Measurements from ENCODE around the gene CRISP1.

CRISP1 gene, protein sequence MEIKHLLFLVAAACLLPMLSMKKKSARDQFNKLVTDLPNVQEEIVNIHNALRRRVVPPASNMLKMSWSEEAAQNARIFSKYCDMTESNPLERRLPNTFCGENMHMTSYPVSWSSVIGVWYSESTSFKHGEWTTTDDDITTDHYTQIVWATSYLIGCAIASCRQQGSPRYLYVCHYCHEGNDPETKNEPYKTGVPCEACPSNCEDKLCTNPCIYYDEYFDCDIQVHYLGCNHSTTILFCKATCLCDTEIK

DNA sequence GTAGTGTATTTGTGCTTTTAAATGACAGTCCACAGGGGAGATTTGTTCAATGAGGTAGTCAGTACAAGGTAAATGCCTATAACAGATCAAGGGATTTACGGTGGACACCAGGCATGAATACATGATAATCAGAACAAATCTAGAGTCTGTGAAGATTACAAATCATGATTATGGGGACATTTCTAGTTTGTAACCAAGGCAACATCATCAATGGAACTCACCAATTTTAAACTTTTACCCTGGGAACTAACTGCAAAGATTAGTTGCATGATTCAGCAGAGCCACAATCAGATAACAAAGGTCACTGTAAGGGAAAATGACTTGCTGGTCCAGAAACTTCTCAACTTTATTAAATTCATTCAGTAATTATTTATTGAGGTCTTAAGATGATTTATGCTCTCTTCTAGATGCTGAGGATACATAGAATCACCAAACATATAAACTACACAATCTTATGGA is at the start of gene CRISP1:
Gene CRISP1 (minus strand): TSS at position 51 of the 459 bp plus-strand sequence. CDS start 9,135 bp downstream, outside the sequence.
- DNase-seq (ENCODE audit: low read depth) = no peak
- H3K4me3 ChIP-seq (ENCODE audit: low read depth, low read length) = no peak within 1 kb of the TSS
- TF ChIP-seq, protein P1, sequence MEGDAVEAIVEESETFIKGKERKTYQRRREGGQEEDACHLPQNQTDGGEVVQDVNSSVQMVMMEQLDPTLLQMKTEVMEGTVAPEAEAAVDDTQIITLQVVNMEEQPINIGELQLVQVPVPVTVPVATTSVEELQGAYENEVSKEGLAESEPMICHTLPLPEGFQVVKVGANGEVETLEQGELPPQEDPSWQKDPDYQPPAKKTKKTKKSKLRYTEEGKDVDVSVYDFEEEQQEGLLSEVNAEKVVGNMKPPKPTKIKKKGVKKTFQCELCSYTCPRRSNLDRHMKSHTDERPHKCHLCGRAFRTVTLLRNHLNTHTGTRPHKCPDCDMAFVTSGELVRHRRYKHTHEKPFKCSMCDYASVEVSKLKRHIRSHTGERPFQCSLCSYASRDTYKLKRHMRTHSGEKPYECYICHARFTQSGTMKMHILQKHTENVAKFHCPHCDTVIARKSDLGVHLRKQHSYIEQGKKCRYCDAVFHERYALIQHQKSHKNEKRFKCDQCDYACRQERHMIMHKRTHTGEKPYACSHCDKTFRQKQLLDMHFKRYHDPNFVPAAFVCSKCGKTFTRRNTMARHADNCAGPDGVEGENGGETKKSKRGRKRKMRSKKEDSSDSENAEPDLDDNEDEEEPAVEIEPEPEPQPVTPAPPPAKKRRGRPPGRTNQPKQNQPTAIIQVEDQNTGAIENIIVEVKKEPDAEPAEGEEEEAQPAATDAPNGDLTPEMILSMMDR (IDR thresholded peaks at IDR 0.05; ENCODE audit: low read depth, low read length) = no peak
- TF ChIP-seq POLR2A (IDR thresholded peaks at IDR 0.05; ENCODE audit: extremely low read depth, insufficient read length) = no peak
- no peak for TF ChIP-seq MYC (IDR thresholded peaks at IDR 0.05; ENCODE audit: low read depth, low read length)
- TF ChIP-seq, protein P2, sequence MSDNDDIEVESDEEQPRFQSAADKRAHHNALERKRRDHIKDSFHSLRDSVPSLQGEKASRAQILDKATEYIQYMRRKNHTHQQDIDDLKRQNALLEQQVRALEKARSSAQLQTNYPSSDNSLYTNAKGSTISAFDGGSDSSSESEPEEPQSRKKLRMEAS (IDR thresholded peaks at IDR 0.05; ENCODE audit: low read depth, low read length) = no peak

DNA sequence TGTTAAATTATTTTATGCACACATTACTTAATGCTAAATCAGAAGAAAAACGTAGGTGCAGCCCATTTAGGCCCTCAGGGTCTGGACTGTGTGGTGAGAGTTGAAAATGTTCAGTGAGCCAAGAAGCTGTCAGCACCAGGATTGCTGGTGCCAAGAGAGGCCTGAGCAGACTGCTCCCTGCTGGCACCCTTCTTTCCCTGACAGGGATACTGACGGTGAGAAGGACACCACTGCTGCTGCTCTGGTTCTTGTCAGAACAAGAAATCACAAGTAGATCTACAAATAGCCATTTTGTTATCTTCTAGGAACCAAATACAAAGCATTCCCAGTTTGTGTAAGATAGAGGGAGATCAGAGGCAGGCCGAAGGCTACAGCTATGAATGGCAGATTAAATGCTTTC is 48.7 kb upstream of the CRISP1 start:
- no peak for DNase-seq (ENCODE audit: low read depth)
- H3K4me3 ChIP-seq (ENCODE audit: low read depth, low read length) = no peak overlapping the region
- TF ChIP-seq MYC (IDR thresholded peaks at IDR 0.05; ENCODE audit: low read depth, low read length) (no peak), POLR2A (IDR thresholded peaks at IDR 0.05; ENCODE audit: extremely low read depth, insufficient read length) (no peak)
- TF ChIP-seq, protein P2 (IDR thresholded peaks at IDR 0.05; ENCODE audit: low read depth, low read length) = no peak
- TF ChIP-seq, protein P1 (IDR thresholded peaks at IDR 0.05; ENCODE audit: low read depth, low read length) = no peak

DNA sequence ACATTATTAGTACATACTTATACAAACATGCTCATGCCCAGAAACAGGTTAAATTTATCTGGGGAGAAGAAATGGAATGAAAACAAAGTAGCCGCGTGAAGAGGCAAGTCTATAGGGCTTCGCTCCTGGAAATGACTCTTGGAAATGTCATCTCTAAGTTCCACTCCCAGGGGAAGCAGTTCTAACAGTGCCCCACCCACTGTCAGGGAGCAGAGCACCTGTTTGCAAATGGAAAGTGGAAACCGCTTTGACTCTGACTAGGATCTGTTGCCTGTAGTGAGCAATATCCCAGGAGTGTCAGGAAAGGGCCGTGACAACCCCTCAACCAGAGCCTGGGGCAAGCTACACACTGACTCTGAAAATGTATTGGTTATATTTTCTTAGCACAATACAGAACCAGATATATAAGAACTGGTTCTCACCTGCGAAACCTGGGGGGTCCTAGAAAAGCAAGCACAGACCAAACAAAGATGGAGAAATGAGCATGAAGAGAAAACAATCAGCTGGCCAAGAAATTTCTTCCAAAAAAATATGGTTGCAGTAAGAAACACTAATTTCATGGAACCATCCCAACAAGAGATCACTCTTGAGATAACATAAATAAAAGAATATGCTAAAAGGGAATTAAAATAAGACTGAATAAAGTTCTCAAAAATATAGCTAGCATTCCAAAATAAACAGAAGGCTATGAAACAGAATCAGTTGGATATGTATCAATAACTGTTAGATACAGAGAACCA is 47.5 kb upstream of the CRISP1 start:
- H3K4me3 ChIP-seq (ENCODE audit: low read depth, low read length) = no peak overlapping the region
- no peak for TF ChIP-seq MYC (IDR thresholded peaks at IDR 0.05; ENCODE audit: low read depth, low read length)
- TF ChIP-seq, protein P2 (IDR thresholded peaks at IDR 0.05; ENCODE audit: low read depth, low read length) = no peak
- TF ChIP-seq POLR2A (IDR thresholded peaks at IDR 0.05; ENCODE audit: extremely low read depth, insufficient read length) = no peak
- TF ChIP-seq, protein P1 (IDR thresholded peaks at IDR 0.05; ENCODE audit: low read depth, low read length) = no peak
- no peak for DNase-seq (ENCODE audit: low read depth)

DNA sequence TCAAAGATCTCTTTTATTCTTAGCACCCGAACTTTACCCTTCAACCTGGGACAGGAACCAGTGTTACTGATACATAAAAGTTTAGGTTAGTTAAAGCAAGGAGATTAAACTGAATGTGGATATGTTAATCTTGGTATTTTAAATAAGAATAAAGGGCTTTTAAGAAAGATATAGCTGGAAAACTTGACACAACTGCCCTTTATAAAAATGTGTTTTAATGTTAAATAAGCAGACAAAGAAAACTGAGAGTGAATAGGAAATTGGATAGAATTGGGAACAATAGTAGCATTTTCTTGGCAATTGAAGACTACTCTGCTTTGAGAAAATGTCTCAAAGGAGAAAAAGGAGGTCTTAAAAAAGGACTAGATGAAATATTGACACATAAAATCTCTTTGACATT is 45.9 kb upstream of the CRISP1 start:
- H3K4me3 ChIP-seq (ENCODE audit: low read depth, low read length) = no peak overlapping the region
- DNase-seq (ENCODE audit: low read depth) = no peak

DNA sequence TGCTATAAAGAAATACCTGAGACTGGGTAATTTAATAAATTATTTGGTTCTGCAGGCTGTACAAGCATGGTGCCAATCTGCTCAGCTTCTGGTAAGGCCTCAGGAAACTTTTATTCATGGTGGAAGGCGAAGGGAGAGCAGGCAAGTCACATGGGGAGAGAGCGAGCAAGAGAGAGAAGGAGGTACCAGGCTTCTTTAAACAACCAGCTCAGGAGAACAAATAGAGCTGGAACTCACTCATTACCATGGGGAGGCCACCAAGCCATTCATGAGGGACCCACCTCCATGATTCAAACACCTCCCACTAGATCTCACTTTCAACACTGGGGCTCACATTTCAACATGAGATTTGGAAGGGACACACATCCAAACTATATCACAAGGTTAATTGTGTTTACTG is 44.9 kb upstream of the CRISP1 start:
- TF ChIP-seq, protein P1 (IDR thresholded peaks at IDR 0.05; ENCODE audit: low read depth, low read length) = no peak
- TF ChIP-seq POLR2A (IDR thresholded peaks at IDR 0.05; ENCODE audit: extremely low read depth, insufficient read length) (no peak), MYC (IDR thresholded peaks at IDR 0.05; ENCODE audit: low read depth, low read length) (no peak)
- TF ChIP-seq, protein P2 (IDR thresholded peaks at IDR 0.05; ENCODE audit: low read depth, low read length) = no peak
- no peak overlapping the region for H3K4me3 ChIP-seq (ENCODE audit: low read depth, low read length)
- DNase-seq (ENCODE audit: low read depth) = no peak

More for the DNA sequence above, 45.9 kb upstream of the CRISP1 start:
- TF ChIP-seq POLR2A (IDR thresholded peaks at IDR 0.05; ENCODE audit: extremely low read depth, insufficient read length) (no peak), MYC (IDR thresholded peaks at IDR 0.05; ENCODE audit: low read depth, low read length) (no peak)
- TF ChIP-seq, protein P1 (IDR thresholded peaks at IDR 0.05; ENCODE audit: low read depth, low read length) = no peak
- TF ChIP-seq, protein P2 (IDR thresholded peaks at IDR 0.05; ENCODE audit: low read depth, low read length) = no peak
